GM23338 (cell line): Measurements from ENCODE around the gene HEBP1. TPM values are rescaled to one million over a fixed set of nuclear protein-coding genes. Genes with fewer than 3 reads are reported as not detected.

ENCODE experiments used
- EZH2 ChIP-seq: fragments of 200-600 bp; sonication (generic); IDR thresholded peaks from one replicate; pipeline ENCODE4 v1.8.0; 2017; ENCODE audit warnings: antibody characterized with exemption, mild to moderate bottlenecking, low read depth; ENCODE audit not compliant: unreplicated experiment
- JUNB ChIP-seq: IDR thresholded peaks from one replicate; pipeline ENCODE4 v1.6.1; 2016; ENCODE audit warnings: antibody characterized with exemption; ENCODE audit not compliant: unreplicated experiment
- POLR2AphosphoS5 ChIP-seq: IDR thresholded peaks from 2 replicates; pipeline ENCODE4 v1.6.1; 2016; ENCODE audit warnings: antibody characterized with exemption, low read depth
- STAT1 ChIP-seq: IDR thresholded peaks from one replicate; pipeline ENCODE4 v1.6.1; 2016; ENCODE audit warnings: antibody characterized with exemption; ENCODE audit not compliant: unreplicated experiment
- ZNF114 ChIP-seq: fragments of 250-450 bp; sonication (Bioruptor Pico); IDR thresholded peaks from 2 replicates; pipeline ENCODE4 v1.5.0; 2020; ENCODE audit warnings: mild to moderate bottlenecking, moderate library complexity
- polyA plus RNA-seq: library from polyadenylated mRNA; unstranded; fragments of >200 nt; fragmentation: Nextera tagmentation; extraction: Ambion mirVana; gene quantifications from 2 replicates; pipeline ENCODE4 v1.2.1, GENCODE V29; 2016
- total RNA-seq: library from RNA; depleted of rRNA; stranded (reverse); fragments of >200 nt; shearing (Covaris generic); gene quantifications from 2 replicates; pipeline ENCODE4 v1.2.3, GENCODE V29; 2014
- TF ChIP-seq, protein P1 (sequence below): fragments of 250-450 bp; sonication (Bioruptor Pico); IDR thresholded peaks from 2 replicates; pipeline ENCODE4 v1.5.0; 2020; ENCODE audit warnings: mild to moderate bottlenecking, moderate library complexity
- TF ChIP-seq, protein P2 (sequence below), 2 experiments: fragments of 200-600 bp in 1 of 2; sonication (generic) in 1 of 2; conservative IDR thresholded peaks; 2 replicates each; pipeline versions ENCODE4 v1.5.1 to v1.6.1; 2016 to 2017; ENCODE audit warnings: antibody characterized with exemption in 2 of 2, low read depth in 2 of 2, mild to moderate bottlenecking in 2 of 2, moderate library complexity in 1 of 2

HEBP1 gene
- total and polyA plus RNA-seq, 2 experiments from 2014 or later, result 25.2 to 45.1 TPM

DNA sequence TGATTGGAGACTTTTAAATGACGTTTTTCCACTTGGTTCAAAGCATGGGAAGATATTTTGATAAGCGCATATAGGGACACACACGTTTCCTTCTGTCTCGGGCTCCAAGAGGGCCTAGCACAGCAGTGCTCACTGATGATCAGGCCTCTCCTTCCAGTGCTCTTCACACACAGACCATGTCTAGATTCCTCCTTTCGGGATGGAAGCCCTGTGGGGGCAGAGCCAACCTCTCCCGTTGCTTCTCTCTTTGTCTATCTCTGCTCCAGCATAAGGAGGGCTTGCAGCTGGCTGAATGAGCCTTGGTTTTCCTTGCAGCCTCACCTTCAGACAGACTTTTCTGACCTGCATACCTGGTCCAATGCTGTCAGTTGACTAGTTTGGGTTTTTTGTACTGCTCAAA lies 70.4 kb downstream of the HEBP1 start (continued):
- TF ChIP-seq, protein P1, sequence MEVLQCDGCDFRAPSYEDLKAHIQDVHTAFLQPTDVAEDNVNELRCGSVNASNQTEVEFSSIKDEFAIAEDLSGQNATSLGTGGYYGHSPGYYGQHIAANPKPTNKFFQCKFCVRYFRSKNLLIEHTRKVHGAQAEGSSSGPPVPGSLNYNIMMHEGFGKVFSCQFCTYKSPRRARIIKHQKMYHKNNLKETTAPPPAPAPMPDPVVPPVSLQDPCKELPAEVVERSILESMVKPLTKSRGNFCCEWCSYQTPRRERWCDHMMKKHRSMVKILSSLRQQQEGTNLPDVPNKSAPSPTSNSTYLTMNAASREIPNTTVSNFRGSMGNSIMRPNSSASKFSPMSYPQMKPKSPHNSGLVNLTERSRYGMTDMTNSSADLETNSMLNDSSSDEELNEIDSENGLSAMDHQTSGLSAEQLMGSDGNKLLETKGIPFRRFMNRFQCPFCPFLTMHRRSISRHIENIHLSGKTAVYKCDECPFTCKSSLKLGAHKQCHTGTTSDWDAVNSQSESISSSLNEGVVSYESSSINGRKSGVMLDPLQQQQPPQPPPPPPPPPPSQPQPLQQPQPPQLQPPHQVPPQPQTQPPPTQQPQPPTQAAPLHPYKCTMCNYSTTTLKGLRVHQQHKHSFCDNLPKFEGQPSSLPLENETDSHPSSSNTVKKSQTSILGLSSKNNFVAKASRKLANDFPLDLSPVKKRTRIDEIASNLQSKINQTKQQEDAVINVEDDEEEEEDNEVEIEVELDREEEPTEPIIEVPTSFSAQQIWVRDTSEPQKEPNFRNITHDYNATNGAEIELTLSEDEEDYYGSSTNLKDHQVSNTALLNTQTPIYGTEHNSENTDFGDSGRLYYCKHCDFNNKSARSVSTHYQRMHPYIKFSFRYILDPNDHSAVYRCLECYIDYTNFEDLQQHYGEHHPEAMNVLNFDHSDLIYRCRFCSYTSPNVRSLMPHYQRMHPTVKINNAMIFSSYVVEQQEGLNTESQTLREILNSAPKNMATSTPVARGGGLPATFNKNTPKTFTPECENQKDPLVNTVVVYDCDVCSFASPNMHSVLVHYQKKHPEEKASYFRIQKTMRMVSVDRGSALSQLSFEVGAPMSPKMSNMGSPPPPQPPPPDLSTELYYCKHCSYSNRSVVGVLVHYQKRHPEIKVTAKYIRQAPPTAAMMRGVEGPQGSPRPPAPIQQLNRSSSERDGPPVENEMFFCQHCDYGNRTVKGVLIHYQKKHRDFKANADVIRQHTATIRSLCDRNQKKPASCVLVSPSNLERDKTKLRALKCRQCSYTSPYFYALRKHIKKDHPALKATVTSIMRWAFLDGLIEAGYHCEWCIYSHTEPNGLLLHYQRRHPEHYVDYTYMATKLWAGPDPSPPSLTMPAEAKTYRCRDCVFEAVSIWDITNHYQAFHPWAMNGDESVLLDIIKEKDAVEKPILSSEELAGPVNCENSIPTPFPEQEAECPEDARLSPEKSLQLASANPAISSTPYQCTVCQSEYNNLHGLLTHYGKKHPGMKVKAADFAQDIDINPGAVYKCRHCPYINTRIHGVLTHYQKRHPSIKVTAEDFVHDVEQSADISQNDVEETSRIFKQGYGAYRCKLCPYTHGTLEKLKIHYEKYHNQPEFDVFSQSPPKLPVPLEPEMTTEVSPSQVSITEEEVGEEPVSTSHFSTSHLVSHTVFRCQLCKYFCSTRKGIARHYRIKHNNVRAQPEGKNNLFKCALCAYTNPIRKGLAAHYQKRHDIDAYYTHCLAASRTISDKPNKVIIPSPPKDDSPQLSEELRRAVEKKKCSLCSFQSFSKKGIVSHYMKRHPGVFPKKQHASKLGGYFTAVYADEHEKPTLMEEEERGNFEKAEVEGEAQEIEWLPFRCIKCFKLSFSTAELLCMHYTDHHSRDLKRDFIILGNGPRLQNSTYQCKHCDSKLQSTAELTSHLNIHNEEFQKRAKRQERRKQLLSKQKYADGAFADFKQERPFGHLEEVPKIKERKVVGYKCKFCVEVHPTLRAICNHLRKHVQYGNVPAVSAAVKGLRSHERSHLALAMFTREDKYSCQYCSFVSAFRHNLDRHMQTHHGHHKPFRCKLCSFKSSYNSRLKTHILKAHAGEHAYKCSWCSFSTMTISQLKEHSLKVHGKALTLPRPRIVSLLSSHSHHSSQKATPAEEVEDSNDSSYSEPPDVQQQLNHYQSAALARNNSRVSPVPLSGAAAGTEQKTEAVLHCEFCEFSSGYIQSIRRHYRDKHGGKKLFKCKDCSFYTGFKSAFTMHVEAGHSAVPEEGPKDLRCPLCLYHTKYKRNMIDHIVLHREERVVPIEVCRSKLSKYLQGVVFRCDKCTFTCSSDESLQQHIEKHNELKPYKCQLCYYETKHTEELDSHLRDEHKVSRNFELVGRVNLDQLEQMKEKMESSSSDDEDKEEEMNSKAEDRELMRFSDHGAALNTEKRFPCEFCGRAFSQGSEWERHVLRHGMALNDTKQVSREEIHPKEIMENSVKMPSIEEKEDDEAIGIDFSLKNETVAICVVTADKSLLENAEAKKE (CRISPR knock-in tag), result no peak
- TF ChIP-seq, protein P2, sequence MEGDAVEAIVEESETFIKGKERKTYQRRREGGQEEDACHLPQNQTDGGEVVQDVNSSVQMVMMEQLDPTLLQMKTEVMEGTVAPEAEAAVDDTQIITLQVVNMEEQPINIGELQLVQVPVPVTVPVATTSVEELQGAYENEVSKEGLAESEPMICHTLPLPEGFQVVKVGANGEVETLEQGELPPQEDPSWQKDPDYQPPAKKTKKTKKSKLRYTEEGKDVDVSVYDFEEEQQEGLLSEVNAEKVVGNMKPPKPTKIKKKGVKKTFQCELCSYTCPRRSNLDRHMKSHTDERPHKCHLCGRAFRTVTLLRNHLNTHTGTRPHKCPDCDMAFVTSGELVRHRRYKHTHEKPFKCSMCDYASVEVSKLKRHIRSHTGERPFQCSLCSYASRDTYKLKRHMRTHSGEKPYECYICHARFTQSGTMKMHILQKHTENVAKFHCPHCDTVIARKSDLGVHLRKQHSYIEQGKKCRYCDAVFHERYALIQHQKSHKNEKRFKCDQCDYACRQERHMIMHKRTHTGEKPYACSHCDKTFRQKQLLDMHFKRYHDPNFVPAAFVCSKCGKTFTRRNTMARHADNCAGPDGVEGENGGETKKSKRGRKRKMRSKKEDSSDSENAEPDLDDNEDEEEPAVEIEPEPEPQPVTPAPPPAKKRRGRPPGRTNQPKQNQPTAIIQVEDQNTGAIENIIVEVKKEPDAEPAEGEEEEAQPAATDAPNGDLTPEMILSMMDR (conservative IDR thresholded peaks at IDR 0.05; ENCODE audit: low read depth in 2 of 2), result no peak
- TF ChIP-seq POLR2AphosphoS5 (no peak), EZH2 (no peak), ZNF114 (CRISPR knock-in tag) (no peak), STAT1 (no peak), JUNB (no peak)
